SH-SY5Y (cell line): ENCODE data around the gene NELFCD.

ENCODE experiments used
- GATA2 ChIP-seq: IDR thresholded peaks from 2 replicates; pipeline ENCODE4 v1.6.1; 2011; ENCODE audit warnings: mild to moderate bottlenecking, low read depth, low read length
- GATA3 ChIP-seq: IDR thresholded peaks from 2 replicates; pipeline ENCODE4 v1.6.1; 2011; ENCODE audit warnings: low read depth, mild to moderate bottlenecking, low read length, moderate library complexity

DNA sequence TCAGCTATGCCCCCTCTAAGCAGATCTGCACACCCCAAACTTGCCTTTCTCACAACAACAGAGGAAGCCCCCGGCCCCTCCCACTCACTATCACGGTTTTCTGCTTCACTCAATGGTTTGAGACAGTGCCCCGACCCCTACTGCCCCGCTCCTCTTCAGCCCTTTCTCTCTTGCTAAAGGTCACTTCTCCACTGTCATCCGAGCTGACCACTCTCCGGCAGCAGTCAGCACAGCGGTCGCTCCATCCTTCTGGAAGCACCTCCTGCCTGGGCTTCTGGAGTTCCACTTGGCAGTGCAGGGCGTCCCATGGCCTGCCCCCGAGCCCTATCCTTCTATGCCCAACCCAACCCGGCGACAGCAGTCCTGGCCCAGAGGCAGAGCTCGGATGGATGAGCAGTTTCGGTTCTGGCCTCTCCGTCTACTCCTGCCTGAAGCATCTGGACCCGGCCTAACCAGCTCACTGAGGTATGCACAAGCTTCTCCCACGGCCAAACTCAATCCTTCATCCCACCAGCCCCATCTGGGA is 21.9 kb downstream of the NELFCD start:
- TF ChIP-seq GATA2: no peak
- TF ChIP-seq GATA3: no peak
